Pulmonary artery endothelial cell (primary cell): Measurements from ENCODE around the gene PHIP. TPM values are rescaled to one million over a fixed set of nuclear protein-coding genes. Genes with fewer than 3 reads are reported as not detected.
"Not testable (repeated sequence)": the region's sequence is repeated elsewhere in the genome, so short reads cannot be mapped to it uniquely, and the experiment has no call there.

Source experiments
- DNase-seq: peaks from one replicate; pipeline ENCODE4 v3.0.0-alpha.2; 2011; ENCODE audit warnings: low read depth, low spot score
- total RNA-seq: library from RNA; depleted of rRNA; stranded (reverse); fragments of >200 nt; gene quantifications from 2 replicates; pipeline ENCODE4 v1.2.3, GENCODE V29; 2014

Gene PHIP
- total RNA-seq, 1 donor from 2014 or later = 19.0 TPM

DNA sequence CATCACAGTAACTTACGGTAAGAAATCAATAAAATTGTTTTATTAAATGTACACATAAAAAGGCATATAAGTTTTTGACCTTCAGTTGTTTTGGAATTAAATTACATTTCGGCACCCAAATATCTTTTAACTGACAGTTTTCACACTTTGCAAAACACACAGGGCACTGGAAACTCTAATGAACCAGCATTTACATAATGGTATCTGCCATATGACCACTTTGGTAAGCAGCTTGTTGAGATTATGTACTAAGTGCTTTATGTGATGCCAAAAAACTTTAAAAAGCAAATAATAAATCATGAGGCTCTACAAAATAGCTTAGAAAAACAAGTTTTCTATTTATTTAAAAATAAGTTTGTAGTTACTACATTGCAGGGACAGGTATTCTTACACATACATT is 142.5 kb downstream of the PHIP start:
- no peak for DNase-seq

DNA sequence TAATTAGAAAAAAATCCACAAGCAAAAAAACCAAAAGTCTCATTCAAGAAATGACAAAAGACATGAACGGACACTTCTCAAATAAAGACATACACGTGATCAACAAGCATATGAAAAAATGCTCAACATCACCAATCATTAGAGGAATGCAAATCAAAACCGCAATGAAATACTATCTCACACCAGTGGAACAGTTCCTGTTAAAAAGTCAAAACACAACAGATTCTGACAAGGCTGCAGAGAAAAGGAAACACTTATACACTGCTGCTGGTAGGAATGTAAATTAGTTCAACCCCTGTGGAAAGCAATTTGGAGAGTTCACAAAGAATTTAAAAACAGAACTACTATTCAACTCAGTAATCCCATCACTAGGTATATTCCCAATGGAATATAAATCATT is 152.7 kb downstream of the PHIP start:
- no peak for DNase-seq

DNA sequence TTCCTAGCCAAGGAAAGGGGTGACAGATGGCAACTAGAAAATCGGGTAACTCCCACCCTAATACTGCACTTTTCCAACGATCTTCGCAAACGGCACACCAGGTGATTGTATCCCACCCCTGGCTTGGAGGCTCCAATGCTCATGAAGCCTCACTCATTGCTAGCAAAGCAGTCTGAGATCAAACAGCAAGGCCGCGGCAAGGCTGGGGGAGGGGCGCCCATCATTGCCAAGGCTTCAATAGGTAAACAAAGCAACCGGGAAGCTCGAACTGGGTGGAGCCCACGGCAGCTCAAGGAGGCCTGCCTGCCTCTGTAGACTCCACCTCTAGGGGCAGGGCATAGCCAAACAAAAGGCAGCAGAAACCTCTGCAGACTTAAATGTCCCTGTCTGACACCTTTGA is 156.9 kb downstream of the PHIP start:
- not testable (repeated sequence) for DNase-seq

DNA sequence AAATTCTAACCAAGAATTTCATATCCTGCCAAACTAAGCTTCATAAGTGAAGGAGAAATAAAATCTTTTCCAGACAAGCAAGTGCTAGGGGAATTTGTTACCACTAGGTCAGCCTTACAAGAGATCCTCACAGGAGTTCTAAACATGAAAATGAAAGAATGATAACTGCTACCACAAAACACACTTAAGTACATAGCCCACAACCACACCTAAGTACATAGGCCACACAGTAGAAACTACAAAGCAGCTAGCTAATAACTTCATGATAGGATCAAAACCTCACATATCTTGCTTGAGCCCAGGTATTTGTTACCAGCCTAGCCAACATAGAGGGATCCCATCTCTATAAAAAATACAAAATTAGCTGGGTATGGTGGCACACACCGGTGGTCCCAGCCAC is 160.3 kb downstream of the PHIP start:
- no peak for DNase-seq

DNA sequence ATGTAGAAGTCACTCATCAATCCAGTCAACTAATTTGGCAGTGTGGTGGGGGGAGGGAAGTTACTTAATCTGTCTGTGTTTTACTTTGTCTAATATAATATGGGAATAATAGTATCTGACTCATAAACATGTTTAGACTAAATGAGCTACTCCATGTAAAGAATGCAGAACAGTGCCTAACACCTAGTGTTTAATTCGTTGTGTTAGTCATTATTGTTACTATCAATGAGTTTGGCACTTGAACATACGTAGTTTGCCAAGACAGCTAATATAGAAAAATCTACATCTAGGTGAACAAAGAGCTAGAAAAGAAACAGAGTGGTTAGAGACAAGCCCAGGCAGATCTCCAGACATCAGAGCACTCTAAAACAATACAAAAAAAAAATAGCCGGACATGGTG is 161.6 kb downstream of the PHIP start:
- no peak for DNase-seq

DNA sequence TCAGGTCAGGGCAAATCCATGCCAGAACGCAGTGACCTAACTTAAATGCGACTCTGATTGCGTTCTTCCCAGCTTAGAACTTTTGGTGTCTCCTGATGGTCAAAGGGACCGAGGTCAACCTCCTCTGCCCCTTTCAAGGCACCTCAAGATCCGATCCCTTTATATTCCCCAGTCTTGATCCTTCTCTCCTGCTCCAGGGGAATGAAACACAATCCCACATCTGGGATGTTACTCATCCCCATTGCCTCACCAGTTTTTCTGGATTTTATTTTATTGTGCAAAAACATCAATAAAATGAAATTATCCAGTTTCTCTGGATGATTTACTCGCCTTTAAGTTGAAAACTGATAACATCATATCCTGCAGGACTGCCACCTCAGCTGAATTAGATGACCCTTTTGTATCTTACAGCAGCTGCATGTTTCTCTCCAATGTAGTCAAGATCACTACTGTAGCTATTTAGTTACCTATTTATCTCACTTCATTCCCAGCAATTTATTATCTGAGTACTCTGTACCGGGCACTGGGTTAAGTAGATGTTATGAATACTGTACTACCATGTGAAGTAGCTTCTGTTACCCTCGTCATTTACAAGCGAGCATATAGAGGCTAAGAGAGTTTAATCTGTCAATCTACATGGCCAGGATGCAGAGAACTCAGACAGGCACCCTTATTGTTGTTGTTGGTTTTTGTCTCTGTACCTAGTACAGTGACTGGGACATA is 166.7 kb downstream of the PHIP start:
- no peak for DNase-seq

DNA sequence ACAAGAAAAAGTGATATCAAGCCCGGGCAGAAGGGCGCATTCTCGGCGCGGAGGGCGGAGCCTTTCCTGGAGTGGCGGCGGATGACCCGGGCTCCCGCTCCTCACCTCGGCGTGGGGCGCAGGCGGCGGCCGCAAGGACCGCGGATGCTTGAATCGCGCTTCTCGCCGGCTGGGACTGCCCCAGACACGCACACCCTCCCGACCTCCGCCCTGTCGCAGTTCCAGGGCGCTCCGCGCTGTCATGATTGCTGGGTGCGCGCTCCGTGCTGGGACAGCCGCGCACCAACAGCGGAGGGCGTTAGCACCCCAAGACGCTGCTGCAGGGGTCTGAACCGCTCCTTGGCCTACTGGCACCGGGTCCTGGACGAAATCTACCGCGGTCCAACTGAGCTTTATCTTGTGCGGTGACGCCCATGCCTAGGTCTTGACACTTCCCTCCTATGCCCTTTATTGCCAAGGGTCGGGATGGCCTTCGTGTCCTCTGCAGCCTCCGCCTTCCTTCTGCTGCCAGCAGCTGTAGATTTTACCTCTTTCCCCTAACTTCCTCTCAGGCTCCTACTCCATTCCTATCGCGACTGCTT is 167.4 kb downstream of the PHIP start:
- DNase-seq = no peak

GRCh38 chr6:78910010-78910409 is 168.0 kb downstream of the PHIP start:
- no peak for DNase-seq

DNA sequence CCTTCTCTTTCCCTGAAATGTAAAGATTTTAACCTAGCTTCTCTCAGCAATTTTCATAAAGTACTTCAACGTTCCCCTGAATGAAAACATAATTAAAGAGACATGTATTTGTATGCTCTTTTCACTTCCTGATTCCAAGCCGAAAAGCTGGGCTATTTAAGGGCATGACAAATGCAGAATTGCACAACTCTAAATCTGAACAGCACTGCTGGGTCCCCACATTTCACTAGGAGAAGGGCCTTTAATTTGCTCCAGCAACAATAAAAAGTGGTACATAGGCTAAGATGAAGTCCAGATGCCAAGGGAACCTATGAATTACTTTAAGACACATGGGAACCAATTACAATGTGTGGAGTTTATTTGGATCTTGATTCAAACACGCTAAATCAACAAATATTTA is 168.7 kb downstream of the PHIP start:
- DNase-seq = no peak

GRCh38 chr6:78908621-78909020 is 169.4 kb downstream of the PHIP start:
- no peak for DNase-seq

- DNase-seq = no peak
Observed at GRCh38 chr6:78896227-78896626, 181.8 kb downstream of the PHIP start.

DNA sequence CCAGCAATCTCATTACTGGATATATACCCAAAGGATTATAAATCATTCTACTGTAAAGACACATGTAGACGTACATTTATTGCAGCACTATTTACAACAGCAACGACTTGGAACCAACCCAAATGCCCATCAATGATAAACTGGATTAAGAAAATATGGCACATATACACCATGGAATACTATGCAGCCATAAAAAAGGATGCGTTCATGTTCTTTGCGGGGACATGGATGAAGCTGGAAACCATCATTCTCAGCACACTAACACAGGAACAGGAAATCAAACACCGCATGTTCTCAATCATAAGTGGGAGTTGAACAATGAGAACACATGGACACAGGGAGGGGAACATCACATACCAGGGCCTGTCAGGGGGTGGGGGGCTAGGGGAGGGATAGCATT is 188.2 kb downstream of the PHIP start:
- DNase-seq = not testable (repeated sequence)

Other genes with a start within 250 kb of the PHIP start
- 3.0 and 4.5 TPM in 2 replicates for gene IRAK1BP1, start 210.7 kb downstream of the PHIP start, total RNA-seq
- 72.7 and 81.4 TPM in 2 replicates for gene HMGN3, start 156.4 kb upstream of the PHIP start, total RNA-seq